A673 (cell line): ENCODE data around the gene STK10. TPM values are rescaled to one million over a fixed set of nuclear protein-coding genes. Genes with fewer than 3 reads are reported as not detected.

Experiments
- BruUV-seq: library from RNA; stranded (reverse); fragments of 400-500 nt; replicated peaks from 2 replicates; lab custom pipeline; 2021; lab: Mats Ljungman, UMichigan
- CTCF ChIA-PET: fragments of 300-600 bp; sonication (Branson Sonifier 250); formaldehyde crosslinking; loops from one replicate; lab custom pipeline; 2022; ENCODE audit warnings: antibody characterized with exemption; lab: Charles Lee
- POLR2A ChIA-PET: fragments of 300-600 bp; sonication (Branson Sonifier 250); formaldehyde crosslinking; loops from one replicate; lab custom pipeline; 2022; ENCODE audit warnings: antibody characterized with exemption; ENCODE audit not compliant: low non-redundant PET; lab: Charles Lee
- DNase-seq: peaks from one replicate; pipeline ENCODE4 v3.0.0-alpha.2; 2015; ENCODE audit warnings: low spot score
- H3K27ac ChIP-seq: fragments of 200-600 bp; sonication (generic); 2 replicates; pipeline ENCODE4 v1.5.1; 2016; ENCODE audit warnings: mixed run types, low read depth, mild to moderate bottlenecking, mixed read lengths, antibody characterized with exemption, low read length; ENCODE audit not compliant: poor library complexity, severe bottlenecking
- H3K27me3 ChIP-seq: fragments of 200-600 bp; sonication (generic); replicated peaks from 2 replicates; pipeline ENCODE4 v1.6.1; 2017; ENCODE audit warnings: mixed run types, low read depth, mild to moderate bottlenecking, mixed read lengths, antibody characterized with exemption, low read length; ENCODE audit not compliant: insufficient read depth, poor library complexity
- H3K36me3 ChIP-seq: fragments of 200-600 bp; sonication (generic); 2 replicates; pipeline ENCODE4 v1.6.1; 2016; ENCODE audit warnings: mixed run types, mild to moderate bottlenecking, mixed read lengths, antibody characterized with exemption, low read length; ENCODE audit not compliant: insufficient read depth, poor library complexity, severe bottlenecking
- H3K4me1 ChIP-seq: fragments of 200-600 bp; sonication (generic); 2 replicates; pipeline ENCODE4 v1.6.1; 2017; ENCODE audit warnings: mixed run types, mild to moderate bottlenecking, mixed read lengths, antibody characterized with exemption, low read length; ENCODE audit not compliant: insufficient read depth, poor library complexity, severe bottlenecking
- H3K4me3 ChIP-seq: fragments of 200-600 bp; sonication (generic); 2 replicates; pipeline ENCODE4 v1.5.1; 2016; ENCODE audit warnings: low read depth, mixed run types, mild to moderate bottlenecking, mixed read lengths, low read length; ENCODE audit not compliant: poor library complexity, severe bottlenecking
- H3K9me3 ChIP-seq: fragments of 200-600 bp; sonication (generic); 2 replicates; pipeline ENCODE4 v1.6.1; 2016; ENCODE audit warnings: mixed run types, low read depth, mild to moderate bottlenecking, mixed read lengths, antibody characterized with exemption, low read length; ENCODE audit not compliant: poor library complexity, severe bottlenecking
- EZH2 ChIP-seq: fragments of 200-600 bp; sonication (generic); IDR thresholded peaks from 2 replicates; pipeline ENCODE4 v1.6.1; 2017; ENCODE audit warnings: borderline replicate concordance, low read depth, mild to moderate bottlenecking, mixed read lengths, antibody characterized with exemption, low read length; ENCODE audit not compliant: poor library complexity, severe bottlenecking
- intact Hi-C: fragments of 100-400 bp; cut with micrococcal nuclease; formaldehyde crosslinking; loops from one replicate; pipeline ENCODE4 v1.10.0; 2022; ENCODE audit not compliant: unreplicated experiment
- total RNA-seq: library from RNA; stranded (reverse); gene quantifications from 2 replicates; pipeline ENCODE4 v1.2.3, GENCODE V29; 2021
- TF ChIP-seq, protein P1 (sequence below): fragments of 300-800, 200-600 bp; sonication (generic); conservative IDR thresholded peaks from 2 replicates; pipeline ENCODE4 v1.5.1; 2017; ENCODE audit warnings: low read depth, mild to moderate bottlenecking, antibody characterized with exemption, low read length, moderate library complexity, mixed read lengths

Gene STK10
- total RNA-seq, 1 experiment from 2014 or later = 3.8 TPM

DNA sequence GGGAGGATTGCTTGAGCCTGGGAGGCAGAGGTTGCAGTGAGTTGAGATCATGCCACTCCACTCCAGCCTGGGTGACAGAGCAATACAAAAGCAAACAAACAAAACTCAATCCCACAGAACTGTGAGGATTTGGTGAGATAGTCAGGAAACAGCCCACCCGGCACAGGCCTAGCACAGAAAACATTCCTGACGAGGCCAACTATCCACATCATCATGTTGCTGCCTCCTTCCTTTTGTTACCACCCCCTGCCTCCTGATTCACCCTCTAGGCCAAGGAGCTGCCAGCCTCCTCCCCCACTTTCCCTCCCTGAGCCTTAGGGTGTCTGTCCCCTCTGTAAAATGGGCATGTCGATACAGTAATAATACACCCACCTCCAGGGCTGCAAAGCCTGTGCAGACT is 39.0 kb downstream of the STK10 start:
- H3K36me3 ChIP-seq = no peaks in the 10 kb centered on the region
- intact Hi-C loops = no loop called here
- POLR2A ChIA-PET = no interaction called here
- H3K4me3 ChIP-seq = no peak overlapping the region
- no peaks in the 10 kb centered on the region for H3K4me1 ChIP-seq
- CTCF ChIA-PET = no interaction called here
- H3K27ac ChIP-seq = no peak overlapping the region
- no peaks in the 10 kb centered on the region for H3K9me3 ChIP-seq
- no peaks in the 10 kb centered on the region for H3K27me3 ChIP-seq
- BruUV-seq = no TSS peak
- TF ChIP-seq, protein P1, sequence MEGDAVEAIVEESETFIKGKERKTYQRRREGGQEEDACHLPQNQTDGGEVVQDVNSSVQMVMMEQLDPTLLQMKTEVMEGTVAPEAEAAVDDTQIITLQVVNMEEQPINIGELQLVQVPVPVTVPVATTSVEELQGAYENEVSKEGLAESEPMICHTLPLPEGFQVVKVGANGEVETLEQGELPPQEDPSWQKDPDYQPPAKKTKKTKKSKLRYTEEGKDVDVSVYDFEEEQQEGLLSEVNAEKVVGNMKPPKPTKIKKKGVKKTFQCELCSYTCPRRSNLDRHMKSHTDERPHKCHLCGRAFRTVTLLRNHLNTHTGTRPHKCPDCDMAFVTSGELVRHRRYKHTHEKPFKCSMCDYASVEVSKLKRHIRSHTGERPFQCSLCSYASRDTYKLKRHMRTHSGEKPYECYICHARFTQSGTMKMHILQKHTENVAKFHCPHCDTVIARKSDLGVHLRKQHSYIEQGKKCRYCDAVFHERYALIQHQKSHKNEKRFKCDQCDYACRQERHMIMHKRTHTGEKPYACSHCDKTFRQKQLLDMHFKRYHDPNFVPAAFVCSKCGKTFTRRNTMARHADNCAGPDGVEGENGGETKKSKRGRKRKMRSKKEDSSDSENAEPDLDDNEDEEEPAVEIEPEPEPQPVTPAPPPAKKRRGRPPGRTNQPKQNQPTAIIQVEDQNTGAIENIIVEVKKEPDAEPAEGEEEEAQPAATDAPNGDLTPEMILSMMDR = no peak
- TF ChIP-seq EZH2 = no peak
- DNase-seq = no peak

DNA sequence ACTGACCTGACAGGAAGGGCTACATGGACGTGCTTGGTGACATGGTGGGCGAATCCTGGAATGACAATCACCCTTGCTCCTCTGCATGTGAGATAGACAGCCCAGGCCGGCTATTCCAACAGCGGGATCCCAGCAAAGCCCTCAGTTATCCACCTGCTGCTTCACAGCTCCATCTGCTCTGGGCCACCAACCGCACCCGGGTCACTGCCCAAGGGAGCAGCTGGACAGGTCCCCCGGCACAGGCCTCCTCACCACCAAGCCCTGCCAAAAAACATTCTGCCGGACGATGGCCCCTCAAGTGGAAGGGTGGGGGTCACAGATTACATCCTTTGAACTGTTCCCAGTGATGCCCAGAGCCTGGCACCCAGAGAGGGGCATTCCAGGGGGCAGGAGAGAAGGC is 39.6 kb downstream of the STK10 start:
- intact Hi-C loops = no loop called here
- H3K27ac ChIP-seq = no peak overlapping the region
- no peak for TF ChIP-seq EZH2
- no peaks in the 10 kb centered on the region for H3K36me3 ChIP-seq
- H3K4me3 ChIP-seq = no peak overlapping the region
- CTCF ChIA-PET = no interaction called here
- no peak for DNase-seq
- BruUV-seq = no TSS peak
- POLR2A ChIA-PET = no interaction called here
- H3K27me3 ChIP-seq = no peaks in the 10 kb centered on the region
- H3K4me1 ChIP-seq = no peaks in the 10 kb centered on the region
- H3K9me3 ChIP-seq = no peaks in the 10 kb centered on the region

DNA sequence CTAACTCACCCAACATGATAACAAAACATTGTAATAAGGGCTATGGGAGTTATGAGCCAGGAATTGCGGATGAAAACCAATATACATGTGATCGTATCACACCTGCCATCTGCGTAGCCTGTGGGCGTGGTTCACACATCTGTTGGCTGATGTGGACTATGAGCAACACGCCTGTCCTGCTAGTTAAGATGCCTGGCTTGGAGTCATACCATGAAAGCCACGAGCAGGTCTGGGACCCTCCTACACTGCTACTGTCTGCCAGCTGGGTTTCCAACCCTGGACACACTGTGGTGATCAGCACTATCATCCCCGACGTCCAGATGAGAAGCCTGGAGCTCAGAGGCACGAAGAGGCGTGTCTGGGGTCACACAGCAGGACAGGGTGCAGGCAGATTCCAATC is 40.2 kb downstream of the STK10 start:
- Histone ChIP-seq H3K27ac (no peak overlapping the region), H3K4me3 (no peak overlapping the region), H3K9me3 (no peaks in the 10 kb centered on the region), H3K27me3 (no peaks in the 10 kb centered on the region), H3K36me3 (no peaks in the 10 kb centered on the region), H3K4me1 (no peaks in the 10 kb centered on the region)
- CTCF ChIA-PET = no interaction called here
- POLR2A ChIA-PET = no interaction called here
- intact Hi-C loops = no loop called here
- DNase-seq = no peak
- TF ChIP-seq, protein P1 = no peak
- TF ChIP-seq EZH2 = no peak
- BruUV-seq = no TSS peak

DNA sequence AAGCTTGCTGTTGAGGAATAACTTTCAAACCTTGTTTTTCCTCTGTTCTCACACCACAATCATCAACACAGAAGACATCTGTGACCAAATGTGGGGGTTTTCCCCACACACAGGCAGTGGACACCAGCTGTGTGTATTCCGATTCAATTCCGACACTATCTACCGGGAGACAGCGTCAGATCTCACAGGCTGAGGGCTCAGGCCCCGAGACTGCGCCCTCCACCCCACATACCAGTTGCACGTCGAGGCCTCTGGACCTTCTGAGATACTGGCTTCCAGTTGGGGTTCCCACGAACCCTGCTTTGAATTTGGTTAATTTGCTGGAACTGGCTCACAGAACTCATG is 41.3 kb downstream of the STK10 start:
- H3K4me3 ChIP-seq = no peak overlapping the region
- POLR2A ChIA-PET = no interaction called here
- no peak overlapping the region for H3K27ac ChIP-seq
- H3K9me3 ChIP-seq = no peaks in the 10 kb centered on the region
- CTCF ChIA-PET = no interaction called here
- no peaks in the 10 kb centered on the region for H3K4me1 ChIP-seq
- H3K36me3 ChIP-seq = no peaks in the 10 kb centered on the region
- intact Hi-C loops = no loop called here
- no TSS peak for BruUV-seq
- no peak for TF ChIP-seq EZH2
- TF ChIP-seq, protein P1 = no peak
- DNase-seq = no peak
- H3K27me3 ChIP-seq = no peaks in the 10 kb centered on the region
